HepG2 (cell line): ENCODE results near the gene TUBB2B. TPM values are rescaled to one million over a fixed set of nuclear protein-coding genes. Genes with fewer than 3 reads are reported as not detected.

Experiments
- AGO2 ChIP-seq: fragments of 200-400 bp; formaldehyde crosslinking; optimal IDR thresholded peaks from 2 replicates; pipeline ENCODE3; 2017; ENCODE audit warnings: mild to moderate bottlenecking, low read depth, low read length, moderate library complexity
- FOXC1 ChIP-seq: sonication (generic); formaldehyde crosslinking; IDR thresholded peaks from 2 replicates; pipeline ENCODE4 v1.8.0; 2022; ENCODE audit warnings: mild to moderate bottlenecking, missing genetic modification reagents, borderline replicate concordance
- GPBP1L1 ChIP-seq: sonication (generic); formaldehyde crosslinking; IDR thresholded peaks from 2 replicates; pipeline ENCODE4 v1.5.0; 2020; ENCODE audit warnings: mild to moderate bottlenecking, missing genetic modification reagents
- HNF4A ChIP-seq: sonication (generic); formaldehyde crosslinking; IDR thresholded peaks from 2 replicates; pipeline ENCODE4 v1.4.0; 2020; ENCODE audit warnings: missing genetic modification reagents
- HOMEZ ChIP-seq: IDR thresholded peaks from 2 replicates; pipeline ENCODE4 v1.6.1; 2016; ENCODE audit warnings: low read depth
- HOXA3 ChIP-seq: sonication (generic); formaldehyde crosslinking; IDR thresholded peaks from 2 replicates; pipeline ENCODE4 v1.5.0; 2020; ENCODE audit warnings: missing genetic modification reagents
- MAZ ChIP-seq, 2 experiments: sonication (generic) in 1 of 2; formaldehyde crosslinking in 1 of 2; IDR thresholded peaks; 2 replicates each; pipeline versions ENCODE4 v1.5.0 to v1.6.1; 2012 to 2020; ENCODE audit warnings: low read depth in 2 of 2, mild to moderate bottlenecking in 2 of 2, borderline replicate concordance in 1 of 2, improper control_type of control experiment in 1 of 2, low read length in 1 of 2, missing genetic modification reagents in 1 of 2, moderate library complexity in 1 of 2
- MBD4 ChIP-seq: IDR thresholded peaks from 2 replicates; pipeline ENCODE4 v1.6.1; 2012; ENCODE audit warnings: low read length, inconsistent platforms, borderline replicate concordance
- TBX2 ChIP-seq: sonication (generic); formaldehyde crosslinking; IDR thresholded peaks from 2 replicates; pipeline ENCODE4 v1.5.0; 2020; ENCODE audit warnings: missing genetic modification reagents, mild to moderate bottlenecking, borderline replicate concordance
- ZBTB44 ChIP-seq: sonication (generic); formaldehyde crosslinking; IDR thresholded peaks from 2 replicates; pipeline ENCODE4 v1.4.0; 2020; ENCODE audit warnings: missing genetic modification reagents
- ZFP41 ChIP-seq: sonication (generic); formaldehyde crosslinking; IDR thresholded peaks from 2 replicates; pipeline ENCODE4 v1.4.0; 2020; ENCODE audit warnings: mild to moderate bottlenecking, missing genetic modification reagents, borderline replicate concordance
- ZMAT5 ChIP-seq: sonication (generic); formaldehyde crosslinking; IDR thresholded peaks from 2 replicates; pipeline ENCODE4 v1.5.0; 2020; ENCODE audit warnings: mild to moderate bottlenecking, low read depth, missing genetic modification reagents, borderline replicate concordance
- ZNF17 ChIP-seq: sonication (generic); formaldehyde crosslinking; IDR thresholded peaks from 2 replicates; pipeline ENCODE4 v1.5.0; 2020; ENCODE audit warnings: mild to moderate bottlenecking, missing genetic modification reagents
- ZNF280D ChIP-seq: sonication (generic); formaldehyde crosslinking; IDR thresholded peaks from 2 replicates; pipeline ENCODE4 v1.5.1; 2020; ENCODE audit warnings: mild to moderate bottlenecking, missing genetic modification reagents
- ZNF362 ChIP-seq: sonication (generic); formaldehyde crosslinking; IDR thresholded peaks from 2 replicates; pipeline ENCODE4 v1.4.0; 2020; ENCODE audit warnings: missing genetic modification reagents, mild to moderate bottlenecking, borderline replicate concordance
- ZNF737 ChIP-seq: sonication (generic); formaldehyde crosslinking; IDR thresholded peaks from 2 replicates; pipeline ENCODE4 v1.5.0; 2020; ENCODE audit warnings: missing genetic modification reagents, mild to moderate bottlenecking, borderline replicate concordance
- polyA plus RNA-seq, 8 experiments: library from polyadenylated mRNA; depleted of rRNA in 3 of 8; stranded (reverse) in 7 of 8; unstranded in 1 of 8; fragments of >200 nt; fragmentation: Illumina TruSeq in 4 of 8; extraction: Trizol in 4 of 8; gene quantifications; 2 replicates each; pipeline versions ENCODE4 v1.2.1 to v1.2.3, GENCODE V29; 2011 to 2016; ENCODE audit warnings: low read depth in 4 of 8, missing spikeins in 1 of 8, mixed read lengths in 1 of 8; ENCODE audit not compliant: insufficient read depth in 1 of 8
- total RNA-seq, 5 experiments: library from RNA; depleted of rRNA; stranded (reverse); fragments of >200 nt; fragmentation: Illumina TruSeq; extraction: Trizol; gene quantifications; 2 replicates each; pipeline ENCODE4 v1.2.3, GENCODE V29; 2016; ENCODE audit warnings: low read depth in 1 of 5

Gene TUBB2B
- total and polyA plus RNA-seq, 2 of the 13 experiments (the other 11 are each of a cell fraction or from before 2014, with no cell fraction given) = 10.3 to 23.6 TPM

GRCh38 chr6:3195695-3196497 is 31.6 kb downstream of the TUBB2B start (continued):
- TF ChIP-seq HOXA3 (CRISPR knock-in tag) = peak; percentile 67
- peak; percentile 37 for TF ChIP-seq TBX2
- TF ChIP-seq ZNF737 = no peak
- peak; percentile 81; the same call in 1 of the 2 replicates for TF ChIP-seq HOMEZ (CRISPR knock-in tag)
- no peak for TF ChIP-seq AGO2
- TF ChIP-seq ZFP41 (CRISPR knock-in tag) = no peak
- no peak for TF ChIP-seq MBD4
- TF ChIP-seq HNF4A (CRISPR knock-in tag) = peak; percentile 29; the same call in 1 of the 2 replicates
- no peak for TF ChIP-seq GPBP1L1 (CRISPR knock-in tag)
- TF ChIP-seq ZBTB44 (CRISPR knock-in tag) = no peak
- TF ChIP-seq ZMAT5 = no peak
- no peak for TF ChIP-seq ZNF17 (CRISPR knock-in tag)
- TF ChIP-seq MAZ (IDR thresholded peaks at IDR 0.05; ENCODE audit: borderline replicate concordance, low read depth, low read length) = no peak
- TF ChIP-seq MAZ (CRISPR knock-in tag; IDR thresholded peaks at IDR 0.05; ENCODE audit: low read depth) = peak; percentile 71
- no peak for TF ChIP-seq FOXC1
- peak; percentile 40; the same call in 1 of the 2 replicates for TF ChIP-seq ZNF362 (CRISPR knock-in tag)
- TF ChIP-seq ZNF280D (CRISPR knock-in tag) = peak; percentile 80; the same call in 1 of the 2 replicates
